Retinal pigment epithelial cell (primary cell): ENCODE results near the gene DAND5.

Source experiments
- DNase-seq: peaks from one replicate; pipeline ENCODE4 v3.0.0-alpha.2; 2010; ENCODE audit warnings: low read depth
- H3K4me3 ChIP-seq: 2 replicates; pipeline ENCODE4 v1.5.1; 2011; ENCODE audit warnings: mild to moderate bottlenecking, low read length, control low read depth, moderate library complexity
- CTCF ChIP-seq: conservative IDR thresholded peaks from 2 replicates; pipeline ENCODE4 v1.5.1; 2011; ENCODE audit warnings: low read depth, low read length, control low read depth, inconsistent platforms

Gene DAND5

GRCh38 chr19:12938779-12939601 is 30.4 kb upstream of the DAND5 start:
- H3K4me3 ChIP-seq = peak overlapping the region; percentile 84
- DNase-seq = no peak
- TF ChIP-seq CTCF = peak; percentile 29

GRCh38 chr19:12939975-12940423 is 29.4 kb upstream of the DAND5 start:
- H3K4me3 ChIP-seq = peak overlapping the region; percentile 84
- no peak for DNase-seq
- no peak for TF ChIP-seq CTCF

- no peak for DNase-seq
- no peak for TF ChIP-seq CTCF
- H3K4me3 ChIP-seq = peak overlapping the region; percentile 14
Measured at GRCh38 chr19:12940897-12941296, 28.5 kb upstream of the DAND5 start.

GRCh38 chr19:12943437-12944044 is 25.8 kb upstream of the DAND5 start:
- H3K4me3 ChIP-seq = no peak overlapping the region
- DNase-seq = no peak
- no peak for TF ChIP-seq CTCF

- DNase-seq = no peak
- no peak overlapping the region for H3K4me3 ChIP-seq
Measured at GRCh38 chr19:12944104-12944674, 25.2 kb upstream of the DAND5 start.

GRCh38 chr19:12945479-12946091 is 23.8 kb upstream of the DAND5 start, which contains the start of gene RAD23A:
RAD23A (plus strand) TSS chr19:12945862; CDS start chr19:12945949, 87 bp downstream.
- DNase-seq = peak; percentile 90
- TF ChIP-seq CTCF = no peak
- H3K4me3 ChIP-seq = peak within 1 kb of the TSS; percentile 79

More at GRCh38 chr19:12944104-12944674, 25.2 kb upstream of the DAND5 start:
- TF ChIP-seq CTCF = no peak
